ENCODE data around the gene GAPVD1.

Gene GAPVD1

GRCh38 chr9:125355601-125356000 is 94.0 kb downstream of the GAPVD1 start:
- Histone ChIP-seq H3K9ac (no peak overlapping the region), H3K27ac (no peak overlapping the region), H3K4me3 (IDR thresholded peaks at IDR 0.05; ENCODE audit: insufficient read depth, low read depth, low read length) (no peak overlapping the region), H3K27me3 (ENCODE audit: insufficient read depth, low read depth) (no peaks in the 10 kb centered on the region), H2AFZ (ENCODE audit: low read depth) (no peak overlapping the region), H3K4me1 (ENCODE audit: low read depth, poor library complexity, severe bottlenecking) (peaks cover 11% of the 10 kb centered on the region), H4K20me1 (ENCODE audit: insufficient read depth) (no peaks in the 10 kb centered on the region), H3K79me2 (ENCODE audit: insufficient read depth, low read depth) (no peaks in the 10 kb centered on the region), H3K36me3 (ENCODE audit: insufficient read depth) (peaks cover 23% of the 10 kb centered on the region; the same call in 1 of the 2 replicates), H3K4me2 (no peak overlapping the region)
- TF ChIP-seq CTCF (conservative IDR thresholded peaks at IDR 0.05; ENCODE audit: low read depth, low read length), result no peak

GRCh38 chr9:125356032-125356431 is 94.4 kb downstream of the GAPVD1 start:
- Histone ChIP-seq H3K4me2 (no peak overlapping the region), H4K20me1 (ENCODE audit: insufficient read depth) (no peaks in the 10 kb centered on the region), H3K4me3 (IDR thresholded peaks at IDR 0.05; ENCODE audit: insufficient read depth, low read depth, low read length) (no peak overlapping the region), H3K9ac (no peak overlapping the region), H3K27me3 (ENCODE audit: insufficient read depth, low read depth) (no peaks in the 10 kb centered on the region), H2AFZ (ENCODE audit: low read depth) (no peak overlapping the region), H3K27ac (no peak overlapping the region), H3K4me1 (ENCODE audit: low read depth, poor library complexity, severe bottlenecking) (peaks cover 15% of the 10 kb centered on the region), H3K79me2 (ENCODE audit: insufficient read depth, low read depth) (no peaks in the 10 kb centered on the region), H3K36me3 (ENCODE audit: insufficient read depth) (peaks cover 19% of the 10 kb centered on the region; the same call in 1 of the 2 replicates)
- TF ChIP-seq CTCF (conservative IDR thresholded peaks at IDR 0.05; ENCODE audit: low read depth, low read length), result no peak

- Histone ChIP-seq H3K27ac (no peak overlapping the region), H3K4me1 (ENCODE audit: low read depth, poor library complexity, severe bottlenecking) (peaks cover 22% of the 10 kb centered on the region), H2AFZ (ENCODE audit: low read depth) (no peak overlapping the region), H3K4me2 (no peak overlapping the region), H3K27me3 (ENCODE audit: insufficient read depth, low read depth) (no peaks in the 10 kb centered on the region), H4K20me1 (ENCODE audit: insufficient read depth) (no peaks in the 10 kb centered on the region), H3K4me3 (IDR thresholded peaks at IDR 0.05; ENCODE audit: insufficient read depth, low read depth, low read length) (no peak overlapping the region), H3K79me2 (ENCODE audit: insufficient read depth, low read depth) (no peaks in the 10 kb centered on the region), H3K9ac (no peak overlapping the region), H3K36me3 (ENCODE audit: insufficient read depth) (peaks cover 15% of the 10 kb centered on the region; the same call in 1 of the 2 replicates)
- no peak for TF ChIP-seq CTCF (conservative IDR thresholded peaks at IDR 0.05; ENCODE audit: low read depth, low read length)
These were observed 97.4 kb downstream of the GAPVD1 start for GRCh38 chr9:125359011-125359410.

GRCh38 chr9:125360601-125361000 is 99.0 kb downstream of the GAPVD1 start:
- no peak overlapping the region; the same call in 1 of the 2 replicates for H3K4me2 ChIP-seq
- H3K27me3 ChIP-seq (ENCODE audit: insufficient read depth, low read depth), result no peaks in the 10 kb centered on the region
- no peak overlapping the region for H2AFZ ChIP-seq (ENCODE audit: low read depth)
- H4K20me1 ChIP-seq (ENCODE audit: insufficient read depth), result no peaks in the 10 kb centered on the region
- no peak for TF ChIP-seq CTCF (conservative IDR thresholded peaks at IDR 0.05; ENCODE audit: low read depth, low read length)
- peaks cover 22% of the 10 kb centered on the region for H3K4me1 ChIP-seq (ENCODE audit: low read depth, poor library complexity, severe bottlenecking)
- H3K27ac ChIP-seq, result no peak overlapping the region; the same call in 1 of the 2 replicates
- H3K36me3 ChIP-seq (ENCODE audit: insufficient read depth), result peaks cover 15% of the 10 kb centered on the region; the same call in 1 of the 2 replicates
- no peak overlapping the region for H3K4me3 ChIP-seq (IDR thresholded peaks at IDR 0.05; ENCODE audit: insufficient read depth, low read depth, low read length)
- no peaks in the 10 kb centered on the region for H3K79me2 ChIP-seq (ENCODE audit: insufficient read depth, low read depth)
- no peak overlapping the region for H3K9ac ChIP-seq

Data from KMS-11 (cell line).